Neural progenitor cell (in vitro differentiated cells): ENCODE data around the gene AGA. TPM values are rescaled to one million over a fixed set of nuclear protein-coding genes. Genes with fewer than 3 reads are reported as not detected.

Experiments used
- DNase-seq: peaks from one replicate; pipeline ENCODE4 v3.0.0-alpha.2; 2016; ENCODE audit warnings: low spot score
- H2AFZ ChIP-seq: fragments of 200-600 bp; sonication (generic); replicated peaks from 2 replicates; pipeline ENCODE4 v1.6.1; 2016; ENCODE audit warnings: antibody characterized with exemption
- H3F3A ChIP-seq: fragments of 200-600 bp; sonication (generic); 2 replicates; pipeline ENCODE4 v1.6.1; 2016; ENCODE audit warnings: antibody characterized with exemption, low read depth
- H3K27ac ChIP-seq: fragments of 200-600 bp; sonication (generic); 2 replicates; pipeline ENCODE4 v1.5.1; 2016; ENCODE audit warnings: mild to moderate bottlenecking
- H3K27me3 ChIP-seq: fragments of 200-600 bp; sonication (generic); 2 replicates; pipeline ENCODE4 v1.6.1; 2016; ENCODE audit warnings: mild to moderate bottlenecking, moderate library complexity
- H3K36me3 ChIP-seq: fragments of 200-600 bp; sonication (generic); 2 replicates; pipeline ENCODE4 v1.5.1; 2016
- H3K4me1 ChIP-seq: fragments of 200-600 bp; sonication (generic); 2 replicates; pipeline ENCODE4 v1.6.1; 2016; ENCODE audit warnings: mixed run types
- H3K4me2 ChIP-seq: fragments of 200-600 bp; sonication (generic); 2 replicates; pipeline ENCODE4 v1.6.1; 2016
- H3K4me3 ChIP-seq: fragments of 200-600 bp; sonication (generic); 2 replicates; pipeline ENCODE4 v1.5.1; 2016
- H3K79me2 ChIP-seq: fragments of 200-600 bp; sonication (generic); 2 replicates; pipeline ENCODE4 v1.6.1; 2016; ENCODE audit warnings: low read depth
- H3K9ac ChIP-seq: fragments of 200-600 bp; sonication (generic); 2 replicates; pipeline ENCODE4 v1.6.1; 2016
- H3K9me3 ChIP-seq: fragments of 200-600 bp; sonication (generic); 2 replicates; pipeline ENCODE4 v1.5.1; 2016; ENCODE audit warnings: low read depth
- H4K20me1 ChIP-seq: fragments of 200-600 bp; sonication (generic); 2 replicates; pipeline ENCODE4 v1.6.1; 2016; ENCODE audit warnings: low read depth
- H3K27ac Mint-ChIP-seq: 3 replicates; pipeline ENCODE4 v1.8.0; 2021; ENCODE audit warnings: mixed read lengths
- H3K27me3 Mint-ChIP-seq: 2 replicates; pipeline ENCODE4 v1.8.0; 2022; ENCODE audit warnings: low read depth, mild to moderate bottlenecking, inconsistent platforms, moderate library complexity, mixed read lengths; ENCODE audit not compliant: insufficient read depth
- H3K36me3 Mint-ChIP-seq: 3 replicates; pipeline ENCODE4 v1.8.0; 2021; ENCODE audit warnings: mixed read lengths
- H3K4me1 Mint-ChIP-seq: 3 replicates; pipeline ENCODE4 v1.8.0; 2021; ENCODE audit warnings: mixed read lengths
- H3K4me3 Mint-ChIP-seq: 3 replicates; pipeline ENCODE4 v1.8.0; 2021; ENCODE audit warnings: mild to moderate bottlenecking, moderate library complexity, mixed read lengths
- H3K9me3 Mint-ChIP-seq: 3 replicates; pipeline ENCODE4 v1.8.0; 2020; ENCODE audit warnings: mixed read lengths
- EZH2 ChIP-seq: fragments of 200-600 bp; sonication (generic); IDR thresholded peaks from 2 replicates; pipeline ENCODE4 v1.6.1; 2017; ENCODE audit warnings: antibody characterized with exemption, mild to moderate bottlenecking, moderate library complexity
- EZH2phosphoT487 ChIP-seq: fragments of 200-600 bp; sonication (generic); IDR thresholded peaks from 2 replicates; pipeline ENCODE4 v1.6.1; 2017; ENCODE audit warnings: antibody characterized with exemption
- total RNA-seq: library from RNA; depleted of rRNA; stranded (reverse); fragments of >200 nt; gene quantifications from 2 replicates; pipeline ENCODE4 v1.2.3, GENCODE V29; 2015; ENCODE audit warnings: low replicate concordance
- TF ChIP-seq, protein P1 (sequence below): fragments of 200-600 bp; sonication (generic); IDR thresholded peaks from 2 replicates; pipeline ENCODE4 v1.5.1; 2017; ENCODE audit warnings: antibody characterized with exemption, mild to moderate bottlenecking

AGA gene
- total RNA-seq, 1 donor from 2014 or later: 27.3 TPM

DNA sequence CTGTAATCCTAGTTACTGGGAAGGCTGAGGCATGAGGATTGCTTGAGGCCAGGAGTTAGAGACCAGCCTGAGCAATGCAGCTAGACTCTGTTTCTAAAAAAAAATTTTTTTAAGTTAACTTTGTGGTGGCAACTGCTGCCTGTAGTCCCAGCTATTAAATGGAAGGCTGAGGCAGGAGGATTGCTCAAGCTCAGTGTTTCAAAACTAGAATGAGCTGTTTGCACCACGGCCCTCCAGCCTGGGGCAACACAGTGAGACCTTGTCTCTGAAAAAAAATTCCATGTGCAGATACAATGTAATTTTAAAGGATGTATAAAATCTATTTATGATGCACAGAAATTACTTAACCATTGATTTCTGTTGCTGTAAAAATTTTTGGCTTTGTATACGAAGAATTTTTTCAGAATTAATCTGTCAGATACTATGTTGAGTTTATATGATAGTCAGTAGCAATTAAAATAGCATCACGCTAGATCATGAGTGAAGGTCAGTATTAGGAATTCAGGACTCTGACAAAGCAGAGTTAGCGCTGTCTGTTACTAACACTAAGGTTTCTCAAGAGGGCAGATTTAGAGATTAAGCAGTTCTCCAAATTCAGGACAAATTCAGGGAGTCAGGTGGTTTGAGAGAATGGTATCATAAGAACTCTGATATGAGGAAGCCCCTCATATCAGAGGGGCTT is 8.3 kb upstream of the AGA start:
- H3K27ac ChIP-seq: no peak overlapping the region
- H3K27ac Mint-ChIP-seq: no peak overlapping the region
- no peak overlapping the region for H2AFZ ChIP-seq
- H3F3A ChIP-seq: no peaks in the 10 kb centered on the region
- DNase-seq: no peak
- H3K27me3 ChIP-seq: no peaks in the 10 kb centered on the region
- no peaks in the 10 kb centered on the region for H3K36me3 ChIP-seq
- no peak for TF ChIP-seq EZH2phosphoT487
- TF ChIP-seq, protein P1, sequence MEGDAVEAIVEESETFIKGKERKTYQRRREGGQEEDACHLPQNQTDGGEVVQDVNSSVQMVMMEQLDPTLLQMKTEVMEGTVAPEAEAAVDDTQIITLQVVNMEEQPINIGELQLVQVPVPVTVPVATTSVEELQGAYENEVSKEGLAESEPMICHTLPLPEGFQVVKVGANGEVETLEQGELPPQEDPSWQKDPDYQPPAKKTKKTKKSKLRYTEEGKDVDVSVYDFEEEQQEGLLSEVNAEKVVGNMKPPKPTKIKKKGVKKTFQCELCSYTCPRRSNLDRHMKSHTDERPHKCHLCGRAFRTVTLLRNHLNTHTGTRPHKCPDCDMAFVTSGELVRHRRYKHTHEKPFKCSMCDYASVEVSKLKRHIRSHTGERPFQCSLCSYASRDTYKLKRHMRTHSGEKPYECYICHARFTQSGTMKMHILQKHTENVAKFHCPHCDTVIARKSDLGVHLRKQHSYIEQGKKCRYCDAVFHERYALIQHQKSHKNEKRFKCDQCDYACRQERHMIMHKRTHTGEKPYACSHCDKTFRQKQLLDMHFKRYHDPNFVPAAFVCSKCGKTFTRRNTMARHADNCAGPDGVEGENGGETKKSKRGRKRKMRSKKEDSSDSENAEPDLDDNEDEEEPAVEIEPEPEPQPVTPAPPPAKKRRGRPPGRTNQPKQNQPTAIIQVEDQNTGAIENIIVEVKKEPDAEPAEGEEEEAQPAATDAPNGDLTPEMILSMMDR: no peak
- TF ChIP-seq EZH2: no peak
- no peak overlapping the region for H3K4me2 ChIP-seq
- H3K9ac ChIP-seq: no peak overlapping the region
- H3K9me3 ChIP-seq: no peaks in the 10 kb centered on the region
- H3K36me3 Mint-ChIP-seq: no peaks in the 10 kb centered on the region
- peaks cover 7% of the 10 kb centered on the region for H3K4me1 ChIP-seq
- H3K4me3 Mint-ChIP-seq: no peak overlapping the region
- no peaks in the 10 kb centered on the region for H4K20me1 ChIP-seq
- no peaks in the 10 kb centered on the region for H3K9me3 Mint-ChIP-seq
- peaks cover 8% of the 10 kb centered on the region for H3K27me3 Mint-ChIP-seq
- peaks cover 10% of the 10 kb centered on the region for H3K4me1 Mint-ChIP-seq
- H3K4me3 ChIP-seq: no peak overlapping the region
- H3K79me2 ChIP-seq: no peaks in the 10 kb centered on the region

DNA sequence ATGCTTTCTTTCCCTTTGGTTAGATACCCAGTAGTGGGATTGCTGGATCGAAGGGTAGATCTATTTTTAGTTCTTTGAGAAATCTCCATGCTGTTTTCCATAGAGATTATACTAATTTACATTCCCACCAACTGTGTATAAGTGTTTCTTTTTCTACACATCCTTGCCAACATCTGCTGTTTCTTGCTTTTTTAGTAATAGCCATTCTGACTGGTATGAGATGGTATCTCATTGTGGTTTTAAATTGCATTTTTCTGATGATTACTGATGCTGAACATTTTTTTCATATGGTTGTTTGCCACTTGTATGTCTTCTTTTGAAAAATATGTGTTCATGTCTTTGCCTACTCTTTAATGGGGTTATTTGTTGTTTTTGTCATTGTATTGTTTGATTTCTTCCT is 6.6 kb upstream of the AGA start:
- no peak for DNase-seq
- no peaks in the 10 kb centered on the region for H3K9me3 Mint-ChIP-seq
- Histone ChIP-seq H2AFZ (no peak overlapping the region), H3K27ac (no peak overlapping the region), H3K4me2 (no peak overlapping the region), H4K20me1 (no peaks in the 10 kb centered on the region), H3K4me1 (peaks cover 7% of the 10 kb centered on the region), H3K36me3 (no peaks in the 10 kb centered on the region), H3K79me2 (no peaks in the 10 kb centered on the region), H3K9me3 (no peaks in the 10 kb centered on the region), H3F3A (no peaks in the 10 kb centered on the region), H3K9ac (no peak overlapping the region), H3K4me3 (no peak overlapping the region), H3K27me3 (no peaks in the 10 kb centered on the region)
- TF ChIP-seq EZH2phosphoT487 (no peak), EZH2 (no peak)
- TF ChIP-seq, protein P1: no peak
- H3K36me3 Mint-ChIP-seq: no peaks in the 10 kb centered on the region
- no peak overlapping the region for H3K4me3 Mint-ChIP-seq
- no peak overlapping the region for H3K27ac Mint-ChIP-seq
- peaks cover 8% of the 10 kb centered on the region for H3K27me3 Mint-ChIP-seq
- H3K4me1 Mint-ChIP-seq: peaks cover 10% of the 10 kb centered on the region

DNA sequence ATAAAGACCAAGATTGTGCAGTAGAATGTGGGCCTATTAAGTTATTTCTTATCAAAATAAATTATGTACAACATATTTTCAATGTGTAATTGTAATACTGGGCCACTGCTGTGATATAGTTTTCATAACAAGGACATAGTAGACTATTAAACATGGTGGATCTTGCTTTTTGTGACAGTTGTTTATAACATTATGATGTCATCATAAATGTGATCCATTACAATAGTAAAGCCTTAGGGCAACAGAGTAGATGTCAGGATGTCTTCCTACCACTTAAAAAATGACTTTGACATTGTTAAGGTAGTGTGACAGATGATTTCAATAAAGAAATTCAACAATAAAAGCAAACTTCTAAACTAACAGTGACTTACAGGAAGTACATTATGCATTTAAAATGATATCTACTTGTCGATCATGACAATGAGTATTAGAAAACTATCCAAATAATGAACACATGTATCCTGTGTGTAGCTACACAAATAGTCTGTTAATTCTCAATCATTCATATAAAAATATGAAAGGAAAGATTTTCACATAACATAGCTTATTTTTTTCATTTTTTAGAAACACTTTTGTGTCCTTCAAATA is 5.3 kb upstream of the AGA start:
- H3K4me1 Mint-ChIP-seq: peaks cover 16% of the 10 kb centered on the region
- H3K4me2 ChIP-seq: no peak overlapping the region

More for the DNA sequence above, 5.3 kb upstream of the AGA start:
- H3K4me1 ChIP-seq: peaks cover 11% of the 10 kb centered on the region
- H3K4me3 ChIP-seq: no peak overlapping the region
- no peaks in the 10 kb centered on the region for H3K79me2 ChIP-seq
- no peak overlapping the region for H2AFZ ChIP-seq
- no peak for DNase-seq
- no peak overlapping the region for H3K9ac ChIP-seq
- H3K27me3 ChIP-seq: no peaks in the 10 kb centered on the region
- peaks cover 4% of the 10 kb centered on the region for H3F3A ChIP-seq
- H4K20me1 ChIP-seq: no peaks in the 10 kb centered on the region
- TF ChIP-seq EZH2phosphoT487 (no peak), EZH2 (no peak)
- TF ChIP-seq, protein P1: no peak
- H3K36me3 Mint-ChIP-seq: no peaks in the 10 kb centered on the region
- no peaks in the 10 kb centered on the region for H3K9me3 Mint-ChIP-seq
- no peak overlapping the region for H3K27ac ChIP-seq
- no peak overlapping the region for H3K27ac Mint-ChIP-seq
- no peak overlapping the region for H3K4me3 Mint-ChIP-seq
- H3K36me3 ChIP-seq: no peaks in the 10 kb centered on the region
- peaks cover 8% of the 10 kb centered on the region for H3K27me3 Mint-ChIP-seq
- H3K9me3 ChIP-seq: no peaks in the 10 kb centered on the region
